Liver (tissue), 3 donors: Measurements from ENCODE around the gene PIEZO1.

Source experiments
- EGR1 ChIP-seq, 2 donors: IDR thresholded peaks; 2 replicates each; pipeline ENCODE4 v1.6.1; 2016 to 2018; ENCODE audit warnings: antibody characterized with exemption in 2 of 2, low read depth in 2 of 2
- FOXA1 ChIP-seq: IDR thresholded peaks from 2 replicates; pipeline ENCODE4 v1.6.1; 2016; ENCODE audit warnings: antibody characterized with exemption
- GABPA ChIP-seq, 2 donors: IDR thresholded peaks in 1 of 2; conservative IDR thresholded peaks in 1 of 2; 2 replicates each; pipeline ENCODE4 v1.6.1; 2016; ENCODE audit warnings: antibody characterized with exemption in 2 of 2, mild to moderate bottlenecking in 1 of 2, moderate library complexity in 1 of 2
- HNF4G ChIP-seq: IDR thresholded peaks from 2 replicates; pipeline ENCODE4 v1.6.1; 2016; ENCODE audit warnings: antibody characterized with exemption
- NR2F2 ChIP-seq: IDR thresholded peaks from 2 replicates; pipeline ENCODE4 v1.6.1; 2016; ENCODE audit warnings: antibody characterized with exemption
- RAD21 ChIP-seq, 2 donors: IDR thresholded peaks; 2 replicates each; pipeline ENCODE4 v1.6.1; 2016; ENCODE audit warnings: antibody characterized with exemption in 2 of 2, mild to moderate bottlenecking in 2 of 2
- RXRA ChIP-seq, 2 donors: IDR thresholded peaks; 2 replicates each; pipeline ENCODE4 v1.6.1; 2017 to 2018; ENCODE audit warnings: antibody characterized with exemption in 2 of 2, mild to moderate bottlenecking in 1 of 2
- SP1 ChIP-seq: IDR thresholded peaks from 2 replicates; pipeline ENCODE4 v1.6.1; 2018; ENCODE audit warnings: antibody characterized with exemption, mild to moderate bottlenecking
- YY1 ChIP-seq: IDR thresholded peaks from 2 replicates; pipeline ENCODE4 v1.6.1; 2016; ENCODE audit warnings: antibody characterized with exemption, mild to moderate bottlenecking
- TF ChIP-seq, protein P1 (sequence below): fragments of 150-350 bp; IDR thresholded peaks from 2 replicates; pipeline ENCODE4 v1.5.1; 2017; ENCODE audit warnings: improper control_type of control experiment, low read depth, low read length; ENCODE audit not compliant: missing input control
- TF ChIP-seq, protein P2 (sequence below): IDR thresholded peaks from 2 replicates; pipeline ENCODE4 v1.6.1; 2016; ENCODE audit warnings: antibody characterized with exemption, mild to moderate bottlenecking
- TF ChIP-seq, protein P3 (sequence below): IDR thresholded peaks from 2 replicates; pipeline ENCODE4 v1.6.1; 2016; ENCODE audit warnings: antibody characterized with exemption
- TF ChIP-seq, protein P4 (sequence below): IDR thresholded peaks from 2 replicates; pipeline ENCODE4 v1.6.1; 2016; ENCODE audit warnings: antibody characterized with exemption
- TF ChIP-seq, protein P5 (sequence below): IDR thresholded peaks from 2 replicates; pipeline ENCODE4 v1.6.1; 2016; ENCODE audit warnings: antibody characterized with exemption
- donor health status: healthy.
- donor health status: healthy.

DNA sequence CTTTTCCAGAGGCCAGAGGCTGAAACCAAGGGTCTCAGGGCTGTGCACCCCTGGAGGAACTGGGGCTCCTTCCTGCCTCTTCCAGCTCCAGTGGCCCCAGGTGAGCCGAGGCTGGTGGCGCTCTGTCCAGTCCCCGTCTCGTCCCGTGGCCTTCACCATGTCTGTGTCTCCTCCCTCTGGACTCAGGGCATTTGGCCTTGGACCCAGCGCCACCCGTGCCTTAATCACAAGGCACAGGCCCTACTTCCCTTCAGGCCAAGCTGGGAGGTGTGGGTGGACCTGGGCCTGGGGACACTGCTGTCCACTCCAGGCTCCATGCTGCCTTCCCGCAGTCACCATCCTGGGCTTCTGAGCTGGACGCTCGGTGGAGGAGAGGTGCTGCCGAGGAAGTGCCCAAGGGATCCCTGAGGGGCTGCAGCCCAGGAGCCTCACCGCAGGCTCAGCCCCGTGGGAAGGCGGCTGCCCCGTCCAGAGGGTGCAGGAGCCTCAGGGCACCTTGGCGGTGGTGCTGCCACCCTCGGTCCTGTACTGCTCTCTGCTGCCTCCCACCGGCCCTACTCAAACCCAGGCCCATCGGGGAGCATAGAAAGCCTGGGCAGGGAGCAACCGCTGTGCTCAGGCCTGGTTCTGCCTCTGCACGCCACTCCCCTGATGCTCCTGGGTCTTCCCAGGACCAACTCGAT lies 36.3 kb upstream of the PIEZO1 start:
- TF ChIP-seq, protein P1, sequence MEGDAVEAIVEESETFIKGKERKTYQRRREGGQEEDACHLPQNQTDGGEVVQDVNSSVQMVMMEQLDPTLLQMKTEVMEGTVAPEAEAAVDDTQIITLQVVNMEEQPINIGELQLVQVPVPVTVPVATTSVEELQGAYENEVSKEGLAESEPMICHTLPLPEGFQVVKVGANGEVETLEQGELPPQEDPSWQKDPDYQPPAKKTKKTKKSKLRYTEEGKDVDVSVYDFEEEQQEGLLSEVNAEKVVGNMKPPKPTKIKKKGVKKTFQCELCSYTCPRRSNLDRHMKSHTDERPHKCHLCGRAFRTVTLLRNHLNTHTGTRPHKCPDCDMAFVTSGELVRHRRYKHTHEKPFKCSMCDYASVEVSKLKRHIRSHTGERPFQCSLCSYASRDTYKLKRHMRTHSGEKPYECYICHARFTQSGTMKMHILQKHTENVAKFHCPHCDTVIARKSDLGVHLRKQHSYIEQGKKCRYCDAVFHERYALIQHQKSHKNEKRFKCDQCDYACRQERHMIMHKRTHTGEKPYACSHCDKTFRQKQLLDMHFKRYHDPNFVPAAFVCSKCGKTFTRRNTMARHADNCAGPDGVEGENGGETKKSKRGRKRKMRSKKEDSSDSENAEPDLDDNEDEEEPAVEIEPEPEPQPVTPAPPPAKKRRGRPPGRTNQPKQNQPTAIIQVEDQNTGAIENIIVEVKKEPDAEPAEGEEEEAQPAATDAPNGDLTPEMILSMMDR = no peak
- TF ChIP-seq, protein P2, sequence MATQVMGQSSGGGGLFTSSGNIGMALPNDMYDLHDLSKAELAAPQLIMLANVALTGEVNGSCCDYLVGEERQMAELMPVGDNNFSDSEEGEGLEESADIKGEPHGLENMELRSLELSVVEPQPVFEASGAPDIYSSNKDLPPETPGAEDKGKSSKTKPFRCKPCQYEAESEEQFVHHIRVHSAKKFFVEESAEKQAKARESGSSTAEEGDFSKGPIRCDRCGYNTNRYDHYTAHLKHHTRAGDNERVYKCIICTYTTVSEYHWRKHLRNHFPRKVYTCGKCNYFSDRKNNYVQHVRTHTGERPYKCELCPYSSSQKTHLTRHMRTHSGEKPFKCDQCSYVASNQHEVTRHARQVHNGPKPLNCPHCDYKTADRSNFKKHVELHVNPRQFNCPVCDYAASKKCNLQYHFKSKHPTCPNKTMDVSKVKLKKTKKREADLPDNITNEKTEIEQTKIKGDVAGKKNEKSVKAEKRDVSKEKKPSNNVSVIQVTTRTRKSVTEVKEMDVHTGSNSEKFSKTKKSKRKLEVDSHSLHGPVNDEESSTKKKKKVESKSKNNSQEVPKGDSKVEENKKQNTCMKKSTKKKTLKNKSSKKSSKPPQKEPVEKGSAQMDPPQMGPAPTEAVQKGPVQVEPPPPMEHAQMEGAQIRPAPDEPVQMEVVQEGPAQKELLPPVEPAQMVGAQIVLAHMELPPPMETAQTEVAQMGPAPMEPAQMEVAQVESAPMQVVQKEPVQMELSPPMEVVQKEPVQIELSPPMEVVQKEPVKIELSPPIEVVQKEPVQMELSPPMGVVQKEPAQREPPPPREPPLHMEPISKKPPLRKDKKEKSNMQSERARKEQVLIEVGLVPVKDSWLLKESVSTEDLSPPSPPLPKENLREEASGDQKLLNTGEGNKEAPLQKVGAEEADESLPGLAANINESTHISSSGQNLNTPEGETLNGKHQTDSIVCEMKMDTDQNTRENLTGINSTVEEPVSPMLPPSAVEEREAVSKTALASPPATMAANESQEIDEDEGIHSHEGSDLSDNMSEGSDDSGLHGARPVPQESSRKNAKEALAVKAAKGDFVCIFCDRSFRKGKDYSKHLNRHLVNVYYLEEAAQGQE = no peak
- TF ChIP-seq RXRA (IDR thresholded peaks at IDR 0.05) (no peak), GABPA (IDR thresholded peaks at IDR 0.05 in 1 of 2, conservative IDR thresholded peaks at IDR 0.05 in 1 of 2) (no peak), RAD21 (IDR thresholded peaks at IDR 0.05) (no peak), YY1 (no peak), SP1 (no peak), HNF4G (no peak), FOXA1 (no peak), EGR1 (IDR thresholded peaks at IDR 0.05; ENCODE audit: low read depth in 2 of 2) (no peak), NR2F2 (no peak)
- TF ChIP-seq, protein P3, sequence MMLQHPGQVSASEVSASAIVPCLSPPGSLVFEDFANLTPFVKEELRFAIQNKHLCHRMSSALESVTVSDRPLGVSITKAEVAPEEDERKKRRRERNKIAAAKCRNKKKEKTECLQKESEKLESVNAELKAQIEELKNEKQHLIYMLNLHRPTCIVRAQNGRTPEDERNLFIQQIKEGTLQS = no peak
- TF ChIP-seq, protein P4, sequence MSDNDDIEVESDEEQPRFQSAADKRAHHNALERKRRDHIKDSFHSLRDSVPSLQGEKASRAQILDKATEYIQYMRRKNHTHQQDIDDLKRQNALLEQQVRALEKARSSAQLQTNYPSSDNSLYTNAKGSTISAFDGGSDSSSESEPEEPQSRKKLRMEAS = no peak
- TF ChIP-seq, protein P5, sequence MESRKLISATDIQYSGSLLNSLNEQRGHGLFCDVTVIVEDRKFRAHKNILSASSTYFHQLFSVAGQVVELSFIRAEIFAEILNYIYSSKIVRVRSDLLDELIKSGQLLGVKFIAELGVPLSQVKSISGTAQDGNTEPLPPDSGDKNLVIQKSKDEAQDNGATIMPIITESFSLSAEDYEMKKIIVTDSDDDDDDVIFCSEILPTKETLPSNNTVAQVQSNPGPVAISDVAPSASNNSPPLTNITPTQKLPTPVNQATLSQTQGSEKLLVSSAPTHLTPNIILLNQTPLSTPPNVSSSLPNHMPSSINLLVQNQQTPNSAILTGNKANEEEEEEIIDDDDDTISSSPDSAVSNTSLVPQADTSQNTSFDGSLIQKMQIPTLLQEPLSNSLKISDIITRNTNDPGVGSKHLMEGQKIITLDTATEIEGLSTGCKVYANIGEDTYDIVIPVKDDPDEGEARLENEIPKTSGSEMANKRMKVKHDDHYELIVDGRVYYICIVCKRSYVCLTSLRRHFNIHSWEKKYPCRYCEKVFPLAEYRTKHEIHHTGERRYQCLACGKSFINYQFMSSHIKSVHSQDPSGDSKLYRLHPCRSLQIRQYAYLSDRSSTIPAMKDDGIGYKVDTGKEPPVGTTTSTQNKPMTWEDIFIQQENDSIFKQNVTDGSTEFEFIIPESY = no peak
